Hepatocyte (in vitro differentiated cells): ENCODE results near the gene TACC2. TPM values are rescaled to one million over a fixed set of nuclear protein-coding genes. Genes with fewer than 3 reads are reported as not detected.

ENCODE experiments used
- DNase-seq: peaks from one replicate; pipeline ENCODE4 v3.0.0-alpha.2; 2016; ENCODE audit warnings: low spot score
- H2AFZ ChIP-seq: fragments of 200-600 bp; sonication (generic); 2 replicates; pipeline ENCODE4 v1.6.0; 2016; ENCODE audit warnings: antibody characterized with exemption, mild to moderate bottlenecking
- H3K27ac ChIP-seq: fragments of 200-600 bp; sonication (generic); 2 replicates; pipeline ENCODE4 v1.5.1; 2016; ENCODE audit warnings: mild to moderate bottlenecking
- H3K27me3 ChIP-seq: fragments of 200-600 bp; sonication (generic); 2 replicates; pipeline ENCODE4 v1.6.1; 2016
- H3K36me3 ChIP-seq: fragments of 200-600 bp; sonication (generic); replicated peaks from 2 replicates; pipeline ENCODE4 v1.5.1; 2016; ENCODE audit warnings: low read depth; ENCODE audit not compliant: insufficient read depth
- H3K4me1 ChIP-seq: fragments of 200-600 bp; sonication (generic); 2 replicates; pipeline ENCODE4 v1.5.1; 2016; ENCODE audit warnings: mild to moderate bottlenecking, moderate library complexity; ENCODE audit not compliant: insufficient read depth
- H3K4me2 ChIP-seq: fragments of 200-600 bp; sonication (generic); 2 replicates; pipeline ENCODE4 v1.6.0; 2016
- H3K4me3 ChIP-seq: fragments of 200-600 bp; sonication (generic); 2 replicates; pipeline ENCODE4 v1.5.1; 2016; ENCODE audit warnings: mild to moderate bottlenecking
- H3K79me2 ChIP-seq: fragments of 200-600 bp; sonication (generic); 2 replicates; pipeline ENCODE4 v1.6.0; 2017; ENCODE audit warnings: mild to moderate bottlenecking
- H3K9me2 ChIP-seq: fragments of 200-600 bp; sonication (generic); replicated peaks from 2 replicates; pipeline ENCODE4 v1.6.0; 2017; ENCODE audit warnings: mild to moderate bottlenecking; ENCODE audit not compliant: insufficient read depth
- H3K9me3 ChIP-seq: fragments of 200-600 bp; sonication (generic); 2 replicates; pipeline ENCODE4 v1.5.1; 2016; ENCODE audit warnings: low read depth, mild to moderate bottlenecking
- H4K20me1 ChIP-seq: fragments of 200-600 bp; sonication (generic); 2 replicates; pipeline ENCODE4 v1.6.0; 2016; ENCODE audit warnings: mild to moderate bottlenecking; ENCODE audit not compliant: insufficient read depth, poor library complexity, severe bottlenecking
- EZH2 ChIP-seq: fragments of 200-600 bp; sonication (generic); IDR thresholded peaks from 2 replicates; pipeline ENCODE4 v1.6.1; 2016; ENCODE audit warnings: antibody characterized with exemption, mild to moderate bottlenecking, borderline replicate concordance
- EZH2phosphoT487 ChIP-seq: fragments of 200-600 bp; sonication (generic); IDR thresholded peaks from one replicate; pipeline ENCODE4 v1.6.1; 2018; ENCODE audit warnings: antibody characterized with exemption, mild to moderate bottlenecking, low read depth, moderate library complexity; ENCODE audit not compliant: unreplicated experiment, severe bottlenecking
- whole genome bisulfite sequencing: methylation state at CpG from one replicate; pipeline ENCODE4 v1.1.6; 2016; ENCODE audit warnings: low lambda C conversion rate; ENCODE audit errors: missing lambda C conversion rate; 5-methylcytosine and 5-hydroxymethylcytosine counted together
- polyA plus RNA-seq: library from polyadenylated mRNA; unstranded; fragments of >200 nt; fragmentation: Nextera tagmentation; extraction: Ambion mirVana; gene quantifications from 2 replicates; pipeline ENCODE4 v1.2.1, GENCODE V29; 2016
- total RNA-seq: library from RNA; depleted of rRNA; stranded (reverse); fragments of >200 nt; gene quantifications from 2 replicates; pipeline ENCODE4 v1.2.3, GENCODE V29; 2014
- TF ChIP-seq, protein P1 (sequence below): fragments of 200-600 bp; sonication (generic); IDR thresholded peaks from 2 replicates; pipeline ENCODE4 v1.5.1; 2016; ENCODE audit warnings: antibody characterized with exemption, mild to moderate bottlenecking; ENCODE audit not compliant: poor library complexity

Gene TACC2
- total and polyA plus RNA-seq, 2 experiments from 2014 or later = 20.0 to 34.6 TPM

DNA sequence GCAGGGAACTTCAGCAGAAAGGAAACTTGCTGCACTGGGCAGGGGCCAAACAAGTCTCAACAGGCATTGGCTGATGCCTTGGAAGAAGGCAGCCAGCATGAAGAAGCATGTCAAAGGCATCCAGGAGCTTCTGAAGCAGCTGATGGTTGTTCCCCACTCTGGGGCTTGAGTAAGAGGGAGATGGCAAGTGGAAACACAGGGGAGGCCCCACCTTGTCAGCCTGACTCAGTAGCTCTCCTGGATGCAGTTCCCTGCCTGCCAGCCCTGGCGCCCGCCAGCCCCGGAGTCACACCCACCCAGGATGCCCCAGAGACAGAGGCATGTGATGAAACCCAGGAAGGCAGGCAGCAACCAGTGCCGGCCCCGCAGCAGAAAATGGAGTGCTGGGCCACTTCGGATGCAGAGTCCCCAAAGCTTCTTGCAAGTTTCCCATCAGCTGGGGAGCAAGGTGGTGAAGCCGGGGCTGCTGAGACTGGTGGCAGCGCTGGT lies 96.5 kb downstream of the TACC2 start:
- Histone ChIP-seq H3K27me3 (no peaks in the 10 kb centered on the region), H3K4me3 (no peak overlapping the region), H3K79me2 (no peaks in the 10 kb centered on the region), H3K36me3 (no peaks in the 10 kb centered on the region), H2AFZ (no peak overlapping the region), H3K4me1 (no peaks in the 10 kb centered on the region), H3K4me2 (no peak overlapping the region), H3K9me3 (no peaks in the 10 kb centered on the region), H4K20me1 (no peaks in the 10 kb centered on the region), H3K27ac (no peak overlapping the region), H3K9me2 (no peaks in the 10 kb centered on the region)
- TF ChIP-seq EZH2 (no peak), EZH2phosphoT487 (no peak)
- TF ChIP-seq, protein P1, sequence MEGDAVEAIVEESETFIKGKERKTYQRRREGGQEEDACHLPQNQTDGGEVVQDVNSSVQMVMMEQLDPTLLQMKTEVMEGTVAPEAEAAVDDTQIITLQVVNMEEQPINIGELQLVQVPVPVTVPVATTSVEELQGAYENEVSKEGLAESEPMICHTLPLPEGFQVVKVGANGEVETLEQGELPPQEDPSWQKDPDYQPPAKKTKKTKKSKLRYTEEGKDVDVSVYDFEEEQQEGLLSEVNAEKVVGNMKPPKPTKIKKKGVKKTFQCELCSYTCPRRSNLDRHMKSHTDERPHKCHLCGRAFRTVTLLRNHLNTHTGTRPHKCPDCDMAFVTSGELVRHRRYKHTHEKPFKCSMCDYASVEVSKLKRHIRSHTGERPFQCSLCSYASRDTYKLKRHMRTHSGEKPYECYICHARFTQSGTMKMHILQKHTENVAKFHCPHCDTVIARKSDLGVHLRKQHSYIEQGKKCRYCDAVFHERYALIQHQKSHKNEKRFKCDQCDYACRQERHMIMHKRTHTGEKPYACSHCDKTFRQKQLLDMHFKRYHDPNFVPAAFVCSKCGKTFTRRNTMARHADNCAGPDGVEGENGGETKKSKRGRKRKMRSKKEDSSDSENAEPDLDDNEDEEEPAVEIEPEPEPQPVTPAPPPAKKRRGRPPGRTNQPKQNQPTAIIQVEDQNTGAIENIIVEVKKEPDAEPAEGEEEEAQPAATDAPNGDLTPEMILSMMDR = no peak
- 95% methylated on average over 8 of the region's 8 CpGs for WGBS
- DNase-seq = no peak

DNA sequence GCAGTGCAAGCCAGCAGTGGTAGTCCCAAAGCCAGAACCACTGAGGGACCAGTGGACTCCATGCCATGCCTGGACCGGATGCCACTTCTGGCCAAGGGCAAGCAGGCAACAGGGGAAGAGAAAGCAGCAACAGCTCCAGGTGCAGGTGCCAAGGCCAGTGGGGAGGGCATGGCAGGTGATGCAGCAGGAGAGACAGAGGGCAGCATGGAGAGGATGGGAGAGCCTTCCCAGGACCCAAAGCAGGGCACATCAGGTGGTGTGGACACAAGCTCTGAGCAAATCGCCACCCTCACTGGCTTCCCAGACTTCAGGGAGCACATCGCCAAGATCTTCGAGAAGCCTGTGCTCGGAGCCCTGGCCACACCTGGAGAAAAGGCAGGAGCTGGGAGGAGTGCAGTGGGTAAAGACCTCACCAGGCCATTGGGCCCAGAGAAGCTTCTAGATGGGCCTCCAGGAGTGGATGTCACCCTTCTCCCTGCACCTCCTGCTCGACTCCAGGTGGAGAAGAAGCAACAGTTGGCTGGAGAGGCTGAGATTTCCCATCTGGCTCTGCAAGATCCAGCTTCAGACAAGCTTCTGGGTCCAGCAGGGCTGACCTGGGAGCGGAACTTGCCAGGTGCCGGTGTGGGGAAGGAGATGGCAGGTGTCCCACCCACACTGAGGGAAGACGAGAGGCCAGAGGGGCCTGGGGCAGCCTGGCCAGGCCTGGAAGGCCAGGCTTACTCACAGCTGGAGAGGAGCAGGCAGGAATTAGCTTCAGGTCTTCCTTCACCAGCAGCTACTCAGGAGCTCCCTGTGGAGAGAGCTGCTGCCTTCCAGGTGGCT lies 97.7 kb downstream of the TACC2 start:
- WGBS = 97% methylated on average over 9 of the region's 9 CpGs
- no peaks in the 10 kb centered on the region for H3K36me3 ChIP-seq

DNA sequence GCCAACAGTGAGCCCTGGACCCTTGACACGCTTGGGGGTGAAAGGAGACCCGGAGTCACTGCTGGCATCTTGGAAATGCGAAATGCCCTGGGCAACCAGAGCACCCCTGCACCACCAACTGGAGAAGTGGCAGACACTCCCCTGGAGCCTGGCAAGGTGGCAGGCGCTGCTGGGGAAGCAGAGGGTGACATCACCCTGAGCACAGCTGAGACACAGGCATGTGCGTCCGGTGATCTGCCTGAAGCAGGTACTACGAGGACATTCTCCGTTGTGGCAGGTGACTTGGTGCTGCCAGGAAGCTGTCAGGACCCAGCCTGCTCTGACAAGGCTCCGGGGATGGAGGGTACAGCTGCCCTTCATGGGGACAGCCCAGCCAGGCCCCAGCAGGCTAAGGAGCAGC lies 98.5 kb downstream of the TACC2 start:
- WGBS = 94% methylated on average over 9 of the region's 9 CpGs
- H3K9me3 ChIP-seq = no peaks in the 10 kb centered on the region
- no peaks in the 10 kb centered on the region for H3K27me3 ChIP-seq
- H3K4me1 ChIP-seq = no peaks in the 10 kb centered on the region
- no peaks in the 10 kb centered on the region for H3K79me2 ChIP-seq
- no peaks in the 10 kb centered on the region for H3K36me3 ChIP-seq
- no peaks in the 10 kb centered on the region for H3K9me2 ChIP-seq
- DNase-seq = no peak
- no peak overlapping the region for H3K4me3 ChIP-seq
- no peak overlapping the region for H2AFZ ChIP-seq
- no peak overlapping the region for H3K4me2 ChIP-seq
- TF ChIP-seq EZH2 = no peak
- TF ChIP-seq, protein P1 = no peak
- TF ChIP-seq EZH2phosphoT487 = no peak
- H4K20me1 ChIP-seq = no peaks in the 10 kb centered on the region
- H3K27ac ChIP-seq = no peak overlapping the region

More for the DNA sequence above, 97.7 kb downstream of the TACC2 start:
- no peak overlapping the region for H3K4me3 ChIP-seq
- H3K9me2 ChIP-seq = no peaks in the 10 kb centered on the region
- no peak overlapping the region for H3K27ac ChIP-seq
- no peaks in the 10 kb centered on the region for H3K4me1 ChIP-seq
- no peak overlapping the region for H3K4me2 ChIP-seq
- TF ChIP-seq EZH2 = no peak
- no peak for TF ChIP-seq EZH2phosphoT487
- TF ChIP-seq, protein P1 = no peak
- H2AFZ ChIP-seq = no peak overlapping the region
- H3K27me3 ChIP-seq = no peaks in the 10 kb centered on the region
- no peaks in the 10 kb centered on the region for H4K20me1 ChIP-seq
- no peak for DNase-seq
- no peaks in the 10 kb centered on the region for H3K9me3 ChIP-seq
- no peaks in the 10 kb centered on the region for H3K79me2 ChIP-seq
